Right ventricle myocardium inferior (tissue), 1 donor: ENCODE measurements around the gene ANXA2R. TPM values are rescaled to one million over a fixed set of nuclear protein-coding genes. Genes with fewer than 3 reads are reported as not detected.
"Not testable (repeated sequence)": the region's sequence is repeated elsewhere in the genome, so short reads cannot be mapped to it uniquely, and the experiment has no call there.

Experiments used
- ATAC-seq: fragments of 200-7000 bp; cut with Tn5 transposase; one replicate; pipeline ENCODE4 v1.9.1; 2020; ENCODE audit warnings: mild to moderate bottlenecking, moderate library complexity
- DNase-seq: peaks from one replicate; pipeline ENCODE4 v3.0.0; 2021; ENCODE audit errors: missing footprints
- intact Hi-C: fragments of 100-400 bp; cut with DNase I; formaldehyde crosslinking; loops from one replicate; pipeline ENCODE4 v1.11.0; 2022
- total RNA-seq: library from RNA; stranded (reverse); fragmentation: NEBNext Ultra II Directional; extraction: Animal tissue kit (Norgen Biotek cat#: 25700); gene quantifications from one replicate; pipeline ENCODE4 v1.2.1, GENCODE V29; 2021
- donor health status: DM: no; HTN: yes; CAD: no; lungs with severe emphysema.

The ANXA2R gene
- total RNA-seq, 1 donor from 2014 or later = 0.84 TPM

DNA sequence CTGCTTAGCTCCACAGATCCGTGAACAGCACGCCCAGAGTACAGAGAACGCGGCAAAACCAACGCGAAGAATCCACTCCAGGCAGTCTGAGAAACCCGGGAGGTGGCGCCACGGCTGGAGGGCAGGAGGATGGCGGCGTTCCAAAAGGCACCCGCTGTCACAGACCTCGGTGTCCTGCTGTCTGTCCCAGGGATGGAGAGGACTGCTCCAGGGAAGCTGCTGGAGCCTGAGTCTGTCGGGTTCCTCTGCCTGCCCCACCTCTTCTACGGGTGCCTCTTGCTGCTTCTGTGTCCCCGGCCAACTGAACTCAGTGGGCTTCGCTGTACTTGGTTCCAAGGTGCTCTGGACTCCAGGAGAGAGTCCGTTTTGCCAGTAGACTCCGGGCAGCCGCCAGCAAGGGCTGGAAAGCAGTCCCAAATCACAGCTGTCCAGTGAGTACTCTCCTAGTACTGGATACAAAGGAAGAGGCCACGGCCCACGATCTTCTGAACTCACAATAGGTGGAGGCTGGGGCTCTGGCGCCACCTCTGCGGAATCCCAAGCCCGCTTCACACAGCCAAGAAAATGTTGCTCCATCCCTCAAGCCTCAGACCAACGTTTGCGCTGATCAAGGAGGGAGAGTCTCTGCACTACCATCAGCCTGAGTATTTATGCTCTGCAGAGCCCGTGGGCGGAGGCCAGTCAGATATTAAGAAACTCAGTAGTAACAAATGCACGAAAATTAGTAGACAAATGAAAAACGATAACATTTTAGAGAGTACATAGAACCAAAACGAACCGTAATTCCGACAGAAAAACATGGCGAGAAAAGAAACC is 440 bp downstream of the ANXA2R start:
- ATAC-seq (peak; percentile 36), DNase-seq (peak; percentile 87)

DNA sequence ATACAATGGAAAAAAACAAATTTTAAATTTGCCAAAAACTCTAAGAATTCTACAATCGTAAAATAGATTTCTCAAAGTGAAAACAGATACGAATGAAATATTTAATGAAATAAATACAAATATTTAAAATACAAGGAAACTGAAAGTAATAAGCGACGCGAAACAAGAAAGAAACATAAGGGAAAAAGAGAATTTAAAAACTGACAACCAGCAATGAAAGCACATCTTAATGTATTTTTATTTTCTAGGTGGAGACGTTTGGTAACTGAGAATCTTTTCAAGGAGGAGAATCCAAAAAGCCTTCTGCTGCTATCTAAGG is 1.0 kb downstream of the ANXA2R start:
- ATAC-seq = no peak
- intact Hi-C loops = no loop called here
- no peak for DNase-seq

More for the DNA sequence above, 440 bp downstream of the ANXA2R start:
- intact Hi-C loops = loop anchor here (1.0 to 5.0 kb wide), 4 partner anchors 26 to 131 kb away; no protein-coding TSS in a partner anchor

DNA sequence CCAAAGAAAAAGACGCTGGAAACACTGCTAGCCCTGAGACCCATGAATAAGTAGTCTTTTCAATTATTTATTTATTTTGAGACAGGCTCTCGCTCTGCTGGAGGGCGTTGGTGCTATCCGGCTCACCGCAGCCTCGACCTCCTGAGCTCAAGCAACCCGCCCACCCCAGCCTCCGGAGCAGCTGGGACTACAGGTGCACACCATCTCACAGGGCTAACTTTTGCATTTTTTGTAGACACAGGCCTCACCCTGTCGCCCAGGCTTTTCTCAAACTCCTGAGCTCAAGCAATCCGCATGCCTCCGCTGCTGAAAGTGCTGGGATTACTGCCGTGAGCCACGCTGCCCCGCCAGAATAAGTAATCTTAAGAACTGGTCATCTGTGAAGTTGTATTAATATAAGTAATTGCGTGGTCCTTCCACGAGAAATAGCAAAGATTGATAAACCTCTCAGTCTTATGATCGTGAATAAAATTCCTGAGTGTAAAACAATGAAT is 1.6 kb downstream of the ANXA2R start:
- no peak for DNase-seq

DNA sequence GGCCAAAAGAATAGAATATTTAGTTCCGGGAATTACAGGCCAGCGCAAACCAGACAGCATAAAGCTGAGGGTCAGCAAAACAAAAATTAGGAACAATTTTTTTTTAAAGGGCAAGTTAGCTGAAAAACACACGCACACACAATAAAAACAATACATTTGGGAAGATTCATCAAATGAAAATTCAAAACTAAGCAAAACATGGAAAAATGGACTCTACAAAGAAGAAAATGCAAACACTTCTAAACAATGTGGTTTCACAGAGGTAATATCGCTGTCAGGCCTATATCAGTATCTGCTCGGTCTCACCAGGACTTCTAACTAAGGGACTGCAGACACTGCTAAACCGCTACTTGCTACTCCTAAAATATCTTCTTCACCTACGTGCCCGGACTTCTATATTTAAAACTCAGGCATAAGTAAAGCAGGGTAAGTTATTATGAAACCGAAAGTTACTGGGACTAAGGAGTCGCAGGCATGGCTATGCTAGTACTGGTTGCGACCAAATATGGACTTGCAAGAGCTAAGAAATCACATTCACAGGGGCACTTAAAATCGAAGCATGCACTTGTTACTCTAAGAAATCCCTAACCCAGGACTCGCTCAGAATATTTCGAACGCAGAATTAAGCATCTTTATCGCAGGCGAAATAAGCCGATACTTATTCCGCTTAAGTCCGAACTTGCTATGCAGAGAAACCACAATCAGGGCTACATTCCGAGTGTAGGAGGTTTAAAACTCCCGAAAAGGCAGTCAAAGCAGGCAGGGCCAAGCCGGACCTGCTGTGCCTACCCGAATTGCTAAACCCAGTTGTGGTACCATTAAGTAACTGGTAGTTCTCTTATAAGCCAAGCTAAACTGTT is 2.3 kb downstream of the ANXA2R start:
- intact Hi-C loops = loop anchor here (1.0 kb wide), 1 partner anchor 19 kb away; no protein-coding TSS in a partner anchor
- ATAC-seq (no peak), DNase-seq (no peak)

More for the DNA sequence above, 1.6 kb downstream of the ANXA2R start:
- intact Hi-C loops = no loop called here
- ATAC-seq = no peak

DNA sequence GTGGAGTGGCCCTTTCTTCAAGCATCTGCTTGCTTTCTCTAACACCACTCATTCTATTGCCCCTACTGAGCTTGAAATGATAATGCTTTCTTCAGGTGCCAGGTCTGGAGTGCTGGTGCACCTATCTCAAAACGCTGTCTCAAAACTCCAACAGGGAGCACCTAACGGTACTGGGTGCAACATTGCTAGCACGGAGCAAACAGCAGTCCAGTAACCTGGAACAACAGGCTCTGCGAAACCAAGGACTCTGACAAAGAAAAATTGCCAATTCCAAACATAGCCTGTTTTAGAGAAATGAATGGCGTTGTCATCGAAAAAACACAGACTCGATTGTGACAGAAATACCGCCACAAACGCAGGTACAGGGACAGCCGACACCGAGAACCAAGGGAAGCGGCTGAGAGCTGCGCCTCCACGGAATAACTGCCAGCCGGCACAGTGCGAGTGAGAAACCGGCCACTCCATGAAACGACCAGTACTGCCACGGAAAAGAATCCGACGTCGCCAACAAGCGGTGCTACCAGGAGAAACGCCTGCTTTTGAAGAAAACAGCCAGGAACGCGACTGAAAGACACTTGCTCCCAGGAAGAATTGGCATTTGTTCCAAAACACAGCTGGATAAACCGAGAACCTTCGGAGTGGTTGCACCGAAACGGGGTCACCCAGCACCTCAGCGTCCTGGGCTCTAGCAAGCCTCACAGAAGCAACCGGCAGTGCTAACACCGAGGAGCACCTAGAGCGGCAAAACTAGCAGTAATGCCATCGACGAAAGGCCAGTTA is 3.1 kb downstream of the ANXA2R start:
- peak; percentile 59 for DNase-seq
- no peak for ATAC-seq
- intact Hi-C loops = loop anchor here (1.0 kb wide), 1 partner anchor 18 kb away; no protein-coding TSS in a partner anchor

DNA sequence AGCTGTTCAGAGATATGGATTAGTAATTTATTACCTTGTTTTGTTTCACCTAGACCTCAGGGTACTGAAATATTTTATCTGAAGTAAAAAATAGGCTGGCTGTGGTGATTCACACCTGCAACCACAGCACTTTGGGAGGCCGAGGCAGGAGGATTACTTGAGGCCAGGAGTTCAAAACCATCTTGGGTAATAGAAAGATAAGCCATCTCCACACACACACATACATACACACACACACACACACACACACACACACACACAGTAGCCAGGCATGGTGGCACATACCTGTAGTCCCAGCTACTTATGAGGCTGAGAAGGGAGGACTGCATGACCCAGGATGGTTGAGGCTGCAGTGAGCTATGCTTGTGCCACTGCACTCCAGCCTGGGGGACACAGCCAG is 3.7 kb downstream of the ANXA2R start:
- intact Hi-C loops = no loop called here
- DNase-seq (no peak), ATAC-seq (no peak)

DNA sequence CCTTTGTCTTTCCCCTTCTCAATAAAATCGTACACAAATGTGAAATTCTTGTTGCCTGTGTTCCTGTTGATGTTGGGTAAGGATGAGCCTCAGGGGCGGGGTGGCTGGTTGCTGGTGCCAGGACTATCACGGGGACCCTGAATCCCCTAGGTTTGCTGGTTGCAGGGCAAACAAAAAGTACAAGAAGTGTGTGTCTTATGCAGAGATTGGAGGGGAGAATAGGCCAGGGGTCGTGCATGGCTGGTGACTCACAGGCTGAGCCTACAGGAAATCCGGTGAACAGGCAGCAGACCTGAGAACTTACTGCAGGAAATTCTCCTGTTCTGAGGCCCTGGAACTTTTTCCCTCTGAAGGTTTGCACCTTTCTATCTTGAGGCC is 5.5 kb downstream of the ANXA2R start:
- no peak for DNase-seq
- ATAC-seq = no peak
- intact Hi-C loops = no loop called here

DNA sequence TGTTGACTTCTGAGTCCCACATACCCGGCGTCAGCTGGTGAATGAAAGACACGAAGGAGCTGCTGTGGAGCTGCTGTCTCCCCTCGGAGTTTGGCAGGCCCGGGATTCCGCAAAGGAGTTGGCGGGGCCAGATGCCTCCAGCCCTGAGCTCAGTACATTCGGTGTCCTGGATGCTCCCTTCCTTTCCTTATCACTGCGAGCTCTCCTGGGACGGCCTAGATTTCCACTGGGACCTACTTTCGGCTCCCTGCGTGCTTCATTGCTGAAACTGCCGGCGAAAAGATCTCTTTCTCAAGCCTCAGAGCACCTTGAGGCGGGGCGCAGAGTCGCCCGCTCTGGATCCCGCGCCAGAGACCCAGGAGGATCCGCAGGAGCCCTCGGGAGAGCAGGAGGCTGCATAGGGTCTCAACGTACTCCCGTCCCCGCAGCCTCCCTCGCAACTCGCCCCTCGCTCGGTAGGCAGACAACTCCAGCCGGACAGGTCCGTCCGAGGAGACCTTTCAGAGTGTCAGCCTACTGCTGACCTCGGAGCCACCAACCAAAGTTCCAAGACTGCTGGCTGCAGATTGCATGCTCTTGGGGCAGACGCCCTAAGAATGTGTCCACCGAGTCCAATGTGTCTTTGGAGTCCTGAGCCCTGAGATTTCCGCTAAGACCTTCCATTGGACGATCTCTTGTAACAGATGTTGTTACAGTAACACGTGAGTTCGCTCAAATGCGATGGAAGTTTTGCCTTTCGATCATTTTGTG is 6.1 kb downstream of the ANXA2R start:
- ATAC-seq (no peak), DNase-seq (no peak)
- intact Hi-C loops = no loop called here

DNA sequence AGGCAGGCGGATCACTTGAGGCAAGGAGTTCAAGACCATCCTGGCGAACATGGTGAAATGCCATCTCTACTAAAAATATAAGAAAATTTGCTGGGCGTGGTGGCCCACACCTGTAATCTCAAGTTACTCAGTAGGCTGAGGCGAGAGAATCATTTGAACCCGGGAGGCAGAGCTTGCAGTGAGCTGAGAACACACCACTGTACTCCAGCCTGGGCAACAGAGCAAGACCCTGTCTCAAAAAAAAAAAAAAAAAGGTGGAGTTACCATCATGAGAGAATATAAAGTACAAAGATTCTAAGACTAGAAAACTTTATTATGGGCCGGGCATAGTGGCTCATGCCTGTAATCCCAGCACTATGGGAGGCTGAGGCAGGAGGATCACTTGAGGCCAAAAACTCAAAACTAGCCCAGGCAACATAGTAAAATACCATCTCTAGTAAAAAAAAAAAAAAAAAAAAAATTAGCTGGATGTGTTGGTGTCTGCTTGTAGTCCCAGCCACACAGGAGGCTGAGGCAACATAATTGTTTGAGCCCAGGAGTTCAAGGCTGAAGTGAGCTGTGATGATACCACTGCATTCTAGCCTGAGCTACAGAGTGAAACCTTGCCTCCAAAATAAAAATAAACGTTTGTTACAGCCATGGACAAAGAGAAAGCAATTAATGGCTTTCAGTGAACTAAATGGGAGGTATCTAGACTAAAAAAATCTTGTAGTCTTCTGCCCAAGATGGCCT is 12.9 kb downstream of the ANXA2R start:
- ATAC-seq = no peak
- intact Hi-C loops = no loop called here
- DNase-seq = no peak

DNA sequence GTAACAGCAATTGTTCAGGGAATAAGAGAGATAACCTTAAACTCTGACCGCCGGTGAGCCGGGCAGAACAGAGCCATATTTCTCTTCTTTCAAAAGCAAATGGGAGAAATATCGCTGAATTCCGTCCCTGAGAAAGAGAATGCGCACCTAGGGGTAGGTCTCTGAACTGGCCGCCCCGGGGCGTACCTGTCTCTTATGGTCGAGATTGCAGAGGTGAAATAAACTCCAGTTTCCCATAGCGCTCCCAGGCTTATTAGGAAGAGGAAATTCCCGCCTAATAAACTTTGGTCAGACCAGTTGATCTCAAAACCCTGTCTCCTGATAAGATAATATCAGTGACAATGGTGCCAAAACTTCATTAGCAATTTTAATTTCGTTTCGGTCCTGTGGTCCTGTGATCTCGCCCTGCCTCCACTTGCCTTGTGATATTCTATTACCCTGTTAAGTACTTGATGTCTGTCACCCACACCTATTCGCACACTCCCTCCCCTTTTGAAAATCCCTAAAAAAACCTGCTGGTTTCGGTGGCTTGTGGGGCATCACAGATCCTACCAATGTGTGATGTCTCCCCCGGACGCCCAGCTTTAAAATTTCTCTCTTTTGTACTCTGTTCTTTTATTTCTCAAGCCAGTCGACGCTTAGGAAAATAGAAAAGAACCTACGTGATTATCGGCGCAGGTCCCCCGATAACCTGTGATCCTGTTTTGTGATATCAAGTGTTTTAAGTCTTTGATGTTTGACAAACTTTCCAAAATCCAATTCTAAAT is 14.8 kb downstream of the ANXA2R start:
- ATAC-seq, intact Hi-C loops, DNase-seq: not testable (repeated sequence)

DNA sequence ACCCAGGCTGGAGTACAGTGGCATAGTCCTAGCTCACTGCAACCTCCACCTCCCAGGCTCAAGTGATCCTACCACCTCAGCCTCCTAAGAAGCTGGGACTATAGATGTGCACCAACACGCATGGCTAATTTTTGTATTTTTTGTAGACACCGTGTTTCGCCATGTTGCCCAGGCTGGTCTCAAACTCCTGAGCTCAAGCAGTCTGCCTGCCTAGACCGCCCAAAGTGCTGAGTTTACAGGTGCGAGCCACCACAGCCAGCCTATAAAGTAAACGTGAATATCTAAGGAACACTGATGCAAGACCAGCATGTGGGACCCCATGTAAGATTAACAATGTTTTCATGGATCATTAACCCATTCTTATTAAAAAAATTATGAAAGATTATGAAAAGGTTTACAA is 15.9 kb downstream of the ANXA2R start:
- ATAC-seq (no peak), DNase-seq (no peak)
- intact Hi-C loops = no loop called here

DNA sequence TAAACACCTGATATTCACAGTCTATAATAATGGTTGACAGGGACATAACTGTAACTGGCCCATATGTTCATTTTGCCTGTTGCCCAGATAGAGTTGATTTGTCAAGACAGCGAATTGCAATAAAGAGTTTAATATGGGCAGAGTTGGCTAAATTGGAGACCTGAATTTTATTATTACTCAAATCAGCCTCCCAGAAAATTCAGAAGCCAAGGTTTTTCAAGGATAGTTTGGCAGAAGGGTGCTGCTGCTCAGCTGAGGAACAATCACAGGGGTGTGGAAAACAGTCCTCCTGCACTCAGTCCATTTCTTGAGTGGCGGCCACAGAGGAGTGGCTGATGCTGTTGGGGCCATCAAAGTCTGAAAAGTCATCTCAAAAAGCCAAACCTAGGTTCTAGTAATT is 19.0 kb downstream of the ANXA2R start:
- intact Hi-C loops = no loop called here
- DNase-seq = no peak
- no peak for ATAC-seq

DNA sequence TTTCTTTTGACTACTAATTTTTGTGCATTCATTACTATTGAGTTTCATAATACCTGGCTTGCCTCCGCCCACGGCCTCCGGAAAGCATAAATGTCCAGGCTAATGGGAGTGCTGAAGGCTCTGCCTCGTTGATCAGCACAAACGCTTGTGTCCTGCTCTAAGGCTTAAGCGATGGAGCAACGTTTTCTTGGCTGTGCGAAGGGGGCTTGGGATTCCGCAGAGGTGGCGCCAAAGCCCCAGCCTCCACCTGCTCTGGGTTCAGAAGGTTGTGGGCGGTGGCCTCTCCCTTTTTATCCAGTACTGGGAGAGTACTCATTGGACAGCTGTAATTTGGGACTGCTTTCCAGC is 19.7 kb downstream of the ANXA2R start:
- ATAC-seq = no peak
- intact Hi-C loops = no loop called here
- DNase-seq = peak; percentile 66

DNA sequence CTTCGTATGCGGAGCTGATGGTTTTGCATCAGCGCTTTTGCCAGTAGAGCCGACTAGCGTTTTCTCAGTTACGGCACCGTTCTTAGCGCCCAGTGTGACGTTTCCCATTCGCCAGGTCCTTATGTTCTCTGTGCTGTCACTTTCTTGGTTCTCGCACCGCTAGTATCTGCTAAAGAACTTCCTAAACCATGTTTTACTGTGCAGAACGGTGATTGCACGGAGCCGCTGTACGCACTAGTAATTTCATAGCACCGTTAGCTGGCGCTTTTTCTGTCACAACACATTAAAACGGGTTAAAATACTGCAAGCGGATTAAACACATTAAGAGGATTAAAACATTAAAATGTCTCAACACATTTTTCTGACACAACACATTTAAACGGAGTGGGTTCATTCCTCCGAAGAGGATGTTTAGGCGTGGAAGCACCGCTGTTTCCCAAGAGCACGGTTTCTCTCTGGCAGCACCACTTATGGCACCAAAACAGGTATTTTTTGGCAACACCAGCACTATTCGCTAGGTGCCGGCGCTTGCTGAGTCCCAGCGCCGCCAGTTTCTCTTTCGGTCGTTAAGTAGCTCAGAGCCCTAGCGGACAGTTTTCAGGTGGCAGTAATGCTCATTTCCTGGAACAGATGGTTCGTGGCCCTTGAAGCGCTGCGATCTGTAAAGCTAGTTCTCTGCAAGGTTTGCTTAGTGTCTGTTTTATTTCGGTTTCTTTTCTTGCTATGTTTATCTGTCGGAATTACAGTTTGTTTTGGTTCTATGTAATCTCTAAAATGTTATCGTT is 20.3 kb downstream of the ANXA2R start:
- ATAC-seq (peak; percentile 36), DNase-seq (peak; percentile 80)
- intact Hi-C loops = loop anchor here (1.0 to 2.0 kb wide), 2 partner anchors 17 to 25 kb away; no protein-coding TSS in a partner anchor

DNA sequence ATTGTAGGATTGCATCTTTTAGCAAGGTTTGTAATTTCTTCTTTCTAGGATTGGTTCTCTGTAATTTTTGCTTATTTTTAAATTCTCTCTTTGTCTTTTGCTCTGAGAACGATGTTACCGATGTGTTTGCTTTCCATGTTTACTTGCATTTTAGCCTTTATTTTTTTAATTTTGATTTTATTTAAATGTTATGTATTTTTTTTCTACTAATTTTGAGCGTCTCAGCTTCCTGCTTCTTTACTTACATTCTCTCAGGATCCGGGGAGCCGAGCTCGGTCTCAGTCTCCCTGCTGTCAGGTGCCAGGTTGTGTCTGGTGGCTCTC is 20.9 kb downstream of the ANXA2R start:
- DNase-seq (no peak), ATAC-seq (no peak)
- intact Hi-C loops = loop anchor here (1.0 to 2.0 kb wide), 2 partner anchors 18 to 24 kb away; no protein-coding TSS in a partner anchor

DNA sequence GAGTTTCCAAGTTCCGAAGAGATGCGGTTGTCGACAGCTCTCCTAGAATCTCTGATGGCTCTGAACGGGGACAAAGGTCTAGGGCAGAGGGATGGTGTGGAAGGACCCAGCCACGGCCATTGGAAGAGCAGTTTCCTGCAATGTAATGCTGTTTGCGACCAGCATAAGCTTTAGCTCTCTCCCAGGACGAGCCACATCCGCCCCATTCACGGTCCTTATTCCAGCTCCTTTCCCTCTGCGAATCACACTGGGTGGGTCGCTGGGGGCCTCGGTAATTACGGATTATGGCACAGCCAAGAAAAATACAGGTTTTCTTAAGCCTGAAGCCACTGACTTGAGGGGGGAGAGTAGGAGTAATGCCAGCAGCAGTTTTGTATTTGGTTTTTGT is 22.7 kb downstream of the ANXA2R start:
- intact Hi-C loops = no loop called here
- DNase-seq (no peak), ATAC-seq (peak; percentile 47)
